Thyroid gland (tissue), 4 donors: ENCODE data around the gene GJA1.

Experiments used
- CTCF ChIP-seq, 6 experiments: fragments of 200-600 bp in 3 of 6; fragments of 450-650 bp in 3 of 6; sonication (generic) in 3 of 6; IDR thresholded peaks; one replicate each; pipeline ENCODE4 v1.5.1; 2016 to 2019; ENCODE audit warnings: antibody characterized with exemption in 6 of 6, mild to moderate bottlenecking in 2 of 6, inconsistent platforms in 1 of 6, moderate library complexity in 1 of 6
- POLR2A ChIP-seq, 2 donors: fragments of 450-650 bp; IDR thresholded peaks; one replicate each; pipeline ENCODE4 v1.6.1; 2017; ENCODE audit warnings: antibody characterized with exemption in 2 of 2, mild to moderate bottlenecking in 2 of 2, moderate library complexity in 1 of 2

DNA sequence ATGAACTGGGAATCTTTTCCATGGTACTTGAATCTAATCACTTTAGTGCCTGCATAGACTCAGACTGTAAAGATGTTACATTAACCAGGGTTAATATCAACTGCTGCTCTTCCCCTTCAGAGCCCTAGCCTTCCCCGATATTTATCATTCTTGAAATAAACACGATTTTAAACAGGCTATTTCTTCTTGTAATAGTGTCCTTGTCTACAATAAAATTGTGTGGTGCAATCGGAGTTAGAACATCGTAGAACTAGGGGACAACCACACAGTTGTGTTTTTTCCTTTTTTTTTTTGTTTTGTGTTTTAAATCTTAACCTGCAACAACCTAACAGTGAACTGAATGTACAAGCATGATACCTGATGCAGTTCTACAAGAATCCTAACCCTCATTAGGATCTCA lies 4.5 kb downstream of the GJA1 start:
- TF ChIP-seq CTCF (IDR thresholded peaks at IDR 0.05) = no peak
- TF ChIP-seq POLR2A (IDR thresholded peaks at IDR 0.05) = no peak
